NCI-H2171 treated with DMSO at 0.1 percent for 48 hours (cell line): ENCODE data around the gene TNFSF13.

Source experiments
- DNase-seq: peaks from one replicate; lab custom pipeline; 2025; lab: John Stamatoyannopoulos, UW

Gene TNFSF13

GRCh38 chr17:7552621-7553051, 5.9 kb upstream of the TNFSF13 start:
- DNase-seq, result no peak

GRCh38 chr17:7553356-7553755, 5.2 kb upstream of the TNFSF13 start:
- DNase-seq, result no peak

DNA sequence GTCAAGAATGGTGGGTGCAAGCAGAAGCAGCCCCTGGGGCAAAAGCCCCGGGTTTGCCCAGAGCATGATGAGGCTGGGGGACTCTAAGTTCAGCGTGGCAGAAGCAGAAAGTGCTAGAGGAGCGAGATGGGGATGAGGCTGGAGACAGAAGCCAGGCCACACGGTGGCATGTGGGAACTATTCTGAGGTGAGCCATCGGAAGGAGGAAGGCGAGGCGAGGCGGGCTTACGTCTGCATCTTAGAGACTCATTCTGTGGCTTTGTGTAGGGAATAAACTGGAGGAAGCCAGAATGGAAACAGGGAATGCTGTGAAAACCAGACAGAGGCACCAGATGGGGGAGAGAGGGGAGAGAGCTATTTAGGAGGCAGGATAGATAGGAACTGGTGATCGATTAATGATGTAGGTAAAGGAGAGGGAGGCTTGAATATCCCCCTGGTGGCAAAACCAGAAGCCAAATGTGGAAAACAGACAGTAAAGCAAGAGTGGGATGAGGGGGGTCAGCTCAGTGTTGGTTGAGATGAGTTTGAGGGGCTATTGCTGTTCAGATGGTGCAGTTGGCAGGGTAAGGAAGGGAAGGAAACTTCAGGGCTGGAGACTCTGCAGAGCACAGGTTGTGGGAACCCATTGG, 3.1 kb upstream of the TNFSF13 start:
- no peak for DNase-seq

DNA sequence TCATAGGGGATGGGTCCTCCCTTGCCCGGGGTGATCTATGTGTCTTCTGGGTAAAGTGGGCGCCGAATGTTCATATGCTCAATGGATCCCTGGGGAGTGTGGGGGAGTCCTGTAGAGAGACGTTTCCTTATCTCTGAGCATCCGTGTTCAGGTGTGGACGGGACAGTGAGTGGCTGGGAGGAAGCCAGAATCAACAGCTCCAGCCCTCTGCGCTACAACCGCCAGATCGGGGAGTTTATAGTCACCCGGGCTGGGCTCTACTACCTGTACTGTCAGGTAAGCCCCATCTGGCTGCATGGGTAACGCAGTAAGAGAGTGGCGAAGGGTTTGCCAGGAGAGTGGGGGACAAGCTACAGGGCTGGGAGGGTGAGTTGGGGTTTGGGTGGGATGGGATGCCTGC, 1.9 kb upstream of the TNFSF13 start:
- no peak for DNase-seq

DNA sequence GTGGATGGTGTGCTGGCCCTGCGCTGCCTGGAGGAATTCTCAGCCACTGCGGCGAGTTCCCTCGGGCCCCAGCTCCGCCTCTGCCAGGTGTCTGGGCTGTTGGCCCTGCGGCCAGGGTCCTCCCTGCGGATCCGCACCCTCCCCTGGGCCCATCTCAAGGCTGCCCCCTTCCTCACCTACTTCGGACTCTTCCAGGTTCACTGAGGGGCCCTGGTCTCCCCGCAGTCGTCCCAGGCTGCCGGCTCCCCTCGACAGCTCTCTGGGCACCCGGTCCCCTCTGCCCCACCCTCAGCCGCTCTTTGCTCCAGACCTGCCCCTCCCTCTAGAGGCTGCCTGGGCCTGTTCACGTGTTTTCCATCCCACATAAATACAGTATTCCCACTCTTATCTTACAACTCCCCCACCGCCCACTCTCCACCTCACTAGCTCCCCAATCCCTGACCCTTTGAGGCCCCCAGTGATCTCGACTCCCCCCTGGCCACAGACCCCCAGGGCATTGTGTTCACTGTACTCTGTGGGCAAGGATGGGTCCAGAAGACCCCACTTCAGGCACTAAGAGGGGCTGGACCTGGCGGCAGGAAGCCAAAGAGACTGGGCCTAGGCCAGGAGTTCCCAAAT, 1.3 kb upstream of the TNFSF13 start:
- no peak for DNase-seq

DNA sequence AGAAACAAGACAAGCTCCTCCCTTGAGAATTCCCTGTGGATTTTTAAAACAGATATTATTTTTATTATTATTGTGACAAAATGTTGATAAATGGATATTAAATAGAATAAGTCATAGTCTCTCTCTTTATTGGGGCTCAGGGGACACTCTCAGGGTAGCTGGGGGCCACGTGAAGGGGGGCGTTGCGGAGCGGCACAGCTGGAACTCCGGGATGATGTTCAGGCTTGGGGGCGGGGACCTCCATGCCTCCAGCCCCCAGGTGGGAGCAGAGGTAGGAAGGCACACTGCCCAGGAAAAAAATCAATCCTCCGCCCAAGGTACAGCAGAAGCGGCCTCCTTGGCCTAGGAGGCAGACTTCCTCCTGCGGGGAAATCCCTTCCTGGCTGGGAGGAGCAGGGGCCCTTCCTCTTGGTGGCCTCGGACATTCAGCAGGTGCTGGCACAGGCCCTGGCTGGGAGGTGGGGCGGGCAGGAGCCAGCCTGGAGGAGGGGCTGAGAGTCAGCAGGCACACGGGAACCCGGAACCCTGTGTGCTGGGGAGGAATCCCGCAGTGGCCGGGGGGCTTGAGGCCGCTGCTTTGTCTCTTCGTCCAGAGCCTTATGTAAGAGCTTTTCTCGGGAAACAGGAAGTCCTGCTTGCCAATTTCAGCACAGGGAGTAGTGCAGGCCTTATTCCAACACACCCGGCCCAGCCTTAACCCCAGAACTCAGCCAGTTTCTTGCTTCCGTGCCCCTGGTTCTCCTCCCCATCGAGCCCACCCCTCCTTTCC, 591 bp upstream of the TNFSF13 start:
- no peak for DNase-seq

DNA sequence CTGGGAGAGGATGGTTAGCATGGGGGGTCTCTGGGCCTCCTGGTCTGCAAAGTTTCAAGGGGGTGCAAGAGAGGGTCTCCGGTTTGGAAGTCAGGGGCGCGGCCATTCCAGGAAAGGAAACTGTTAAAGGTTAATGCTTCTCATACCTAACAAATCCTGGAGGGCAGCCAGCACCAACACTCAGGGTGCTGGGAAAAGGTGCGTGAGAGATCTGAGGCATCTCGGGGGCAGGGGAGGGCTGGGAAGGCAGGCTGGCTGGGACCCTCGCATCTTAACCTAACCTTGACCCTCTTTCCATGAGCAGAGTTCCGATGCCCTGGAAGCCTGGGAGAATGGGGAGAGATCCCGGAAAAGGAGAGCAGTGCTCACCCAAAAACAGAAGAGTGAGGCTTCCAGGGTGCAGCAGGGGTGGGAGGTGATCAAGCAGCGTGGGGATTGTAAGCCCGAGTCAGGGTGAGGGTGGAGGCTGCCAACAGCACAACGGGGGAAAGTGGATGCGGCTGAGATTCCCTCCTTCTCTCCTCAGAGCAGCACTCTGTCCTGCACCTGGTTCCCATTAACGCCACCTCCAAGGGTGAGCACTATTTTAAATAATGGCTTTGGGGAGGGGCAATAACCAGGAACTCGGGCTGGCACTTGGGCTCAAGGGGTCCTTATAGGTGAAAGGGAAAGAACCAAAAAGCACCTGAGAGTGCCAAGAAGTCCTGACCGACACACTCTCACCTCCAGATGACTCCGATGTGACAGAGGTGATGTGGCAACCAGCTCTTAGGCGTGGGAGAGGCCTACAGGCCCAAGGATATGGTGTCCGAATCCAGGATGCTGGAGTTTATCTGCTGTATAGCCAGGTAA, 996 bp downstream of the TNFSF13 start:
- no peak for DNase-seq

GRCh38 chr17:7560172-7561027, 1.9 kb downstream of the TNFSF13 start:
- DNase-seq, result no peak

GRCh38 chr17:7561028-7561575, 2.6 kb downstream of the TNFSF13 start:
- peak; percentile 83 for DNase-seq

GRCh38 chr17:7561589-7562207, 3.1 kb downstream of the TNFSF13 start, which contains the start of gene SENP3:
TSS of gene SENP3 (plus strand) at chr17:7561919. CDS start at chr17:7563077, 1,158 bp downstream.
- peak; percentile 81 for DNase-seq

DNA sequence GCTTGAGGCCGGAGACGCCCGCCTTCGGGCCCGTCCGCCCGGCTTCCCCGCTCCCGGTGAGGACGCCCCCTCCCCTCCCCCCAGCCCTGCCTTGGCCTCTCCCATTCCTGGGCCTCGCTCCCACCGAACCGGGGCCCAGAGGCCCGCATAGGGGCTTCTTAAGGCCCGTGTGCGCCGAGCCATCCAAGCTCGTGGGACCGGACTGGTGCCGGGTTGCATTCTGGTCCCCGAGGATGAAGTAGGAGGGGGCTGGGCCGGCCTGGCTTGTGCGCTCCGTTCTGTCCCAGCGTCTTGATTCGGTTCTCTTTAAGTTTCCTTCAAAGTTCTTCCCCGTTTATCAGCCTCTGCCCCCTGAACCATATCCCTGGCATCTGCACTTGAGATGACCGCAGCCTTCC, 3.7 kb downstream of the TNFSF13 start:
- no peak for DNase-seq

DNA sequence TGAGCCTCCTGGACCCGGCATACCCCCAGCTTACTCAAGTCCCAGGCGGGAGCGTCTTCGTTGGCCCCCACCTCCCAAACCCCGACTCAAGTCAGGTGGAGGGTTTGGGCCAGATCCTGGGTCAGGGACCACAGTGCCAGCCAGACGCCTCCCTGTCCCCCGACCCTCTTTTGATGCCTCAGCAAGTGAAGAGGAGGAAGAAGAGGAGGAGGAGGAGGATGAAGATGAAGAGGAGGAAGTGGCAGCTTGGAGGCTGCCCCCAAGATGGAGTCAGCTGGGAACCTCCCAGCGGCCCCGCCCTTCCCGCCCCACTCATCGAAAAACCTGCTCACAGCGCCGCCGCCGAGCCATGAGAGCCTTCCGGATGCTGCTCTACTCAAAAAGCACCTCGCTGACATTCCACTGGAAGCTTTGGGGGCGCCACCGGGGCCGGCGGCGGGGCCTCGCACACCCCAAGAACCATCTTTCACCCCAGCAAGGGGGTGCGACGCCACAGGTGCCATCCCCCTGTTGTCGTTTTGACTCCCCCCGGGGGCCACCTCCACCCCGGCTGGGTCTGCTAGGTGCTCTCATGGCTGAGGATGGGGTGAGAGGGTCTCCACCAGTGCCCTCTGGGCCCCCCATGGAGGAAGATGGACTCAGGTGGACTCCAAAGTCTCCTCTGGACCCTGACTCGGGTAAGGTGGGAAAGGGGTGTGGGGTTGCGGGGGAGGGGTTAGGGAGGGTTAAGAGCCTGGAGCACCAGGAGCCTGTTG, 4.7 kb downstream of the TNFSF13 start:
- no peak for DNase-seq

DNA sequence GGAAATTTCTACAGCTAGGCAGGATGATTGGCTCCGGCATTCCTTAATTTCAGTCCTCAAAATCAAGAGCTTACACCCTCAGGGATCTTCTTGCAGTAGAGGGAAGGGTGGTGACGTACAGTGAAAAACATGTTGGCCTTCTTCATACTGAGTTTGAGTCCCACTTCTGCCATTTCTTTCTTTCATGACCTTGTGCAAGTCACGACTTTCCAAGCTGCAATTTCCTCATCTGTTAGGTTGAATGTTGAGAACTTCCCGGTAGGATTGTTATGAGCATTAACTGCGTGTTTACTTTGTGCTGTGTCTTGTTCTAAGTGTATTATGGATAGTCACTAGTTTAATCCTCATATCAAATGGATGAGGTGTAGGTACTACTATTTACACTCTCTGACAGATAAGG, 11.0 kb downstream of the TNFSF13 start:
- no peak for DNase-seq

DNA sequence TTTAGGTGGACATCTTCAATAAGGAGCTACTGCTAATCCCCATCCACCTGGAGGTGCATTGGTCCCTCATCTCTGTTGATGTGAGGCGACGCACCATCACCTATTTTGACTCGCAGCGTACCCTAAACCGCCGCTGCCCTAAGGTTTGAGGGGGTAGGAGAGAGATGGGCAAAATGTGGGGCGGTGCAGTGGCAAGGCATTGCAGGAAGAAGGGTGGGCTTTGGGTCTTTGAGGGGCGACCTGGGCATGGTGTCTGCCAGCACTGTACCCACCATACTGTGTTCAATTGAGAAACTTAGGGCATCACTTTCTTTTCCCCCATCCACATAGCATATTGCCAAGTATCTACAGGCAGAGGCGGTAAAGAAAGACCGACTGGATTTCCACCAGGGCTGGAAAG, 11.8 kb downstream of the TNFSF13 start:
- no peak for DNase-seq

GRCh38 chr17:7572338-7572587, 13.7 kb downstream of the TNFSF13 start:
- DNase-seq, result no peak

- peak; percentile 98 for DNase-seq
Measured at GRCh38 chr17:7572588-7573323, 14.2 kb downstream of the TNFSF13 start.

- peak; percentile 70 for DNase-seq
Measured at GRCh38 chr17:7573324-7574080, 15.0 kb downstream of the TNFSF13 start.

- DNase-seq, result no peak
Measured at GRCh38 chr17:7574176-7574953, 15.8 kb downstream of the TNFSF13 start.
